ENCODE data around the gene TBC1D22A. TPM values are rescaled to one million over a fixed set of nuclear protein-coding genes. Genes with fewer than 3 reads are reported as not detected.

The TBC1D22A gene
- total RNA-seq, 2 experiments from 2014 or later, result 22.3 to 43.9 TPM

- H3K36me3 ChIP-seq (ENCODE audit: insufficient read depth, low read length), result peaks cover 8% of the 10 kb centered on the region; the same call in 1 of the 2 replicates
- H2AFZ ChIP-seq (ENCODE audit: low read length), result no peak overlapping the region
- H3K27ac ChIP-seq (ENCODE audit: low read depth, low read length, poor library complexity, severe bottlenecking), result no peak overlapping the region
- no peak overlapping the region for H3K4me3 ChIP-seq (ENCODE audit: low read depth, low read length, poor library complexity, severe bottlenecking)
- H4K20me1 ChIP-seq (ENCODE audit: insufficient read depth, low read length), result no peaks in the 10 kb centered on the region
- intact Hi-C loops (cut with micrococcal nuclease; ENCODE audit: unreplicated experiment), result no loop called here
- H3K9me3 ChIP-seq (ENCODE audit: low read length), result no peaks in the 10 kb centered on the region
- H3K79me2 ChIP-seq (ENCODE audit: insufficient read depth, low read depth, low read length), result no peaks in the 10 kb centered on the region
- no TSS peak for BruUV-seq (replicated peaks)
- ChIA-PET CTCF (ENCODE audit: unreplicated experiment) (no interaction called here), POLR2A (no interaction called here)
- DNase-seq (ENCODE audit: low spot score), result no peak
- no peaks in the 10 kb centered on the region for H3K9me2 ChIP-seq (ENCODE audit: insufficient read depth, low read length)
- H3K4me2 ChIP-seq (ENCODE audit: low read length), result no peak overlapping the region
- no peak for TF ChIP-seq EZH2phosphoT487 (IDR thresholded peaks at IDR 0.05; ENCODE audit: borderline replicate concordance, low read depth, low read length)
- TF ChIP-seq CTCF (conservative IDR thresholded peaks at IDR 0.05; ENCODE audit: low read length), result no peak
- no peaks in the 10 kb centered on the region for H3K4me1 ChIP-seq (ENCODE audit: insufficient read depth, low read length, poor library complexity, severe bottlenecking)
Observed at GRCh38 chr22:46983046-46983445, 220.6 kb downstream of the TBC1D22A start.

GRCh38 chr22:46984751-46985506 is 222.5 kb downstream of the TBC1D22A start:
- TF ChIP-seq CTCF (conservative IDR thresholded peaks at IDR 0.05; ENCODE audit: low read length), result no peak
- no peak for TF ChIP-seq EZH2phosphoT487 (IDR thresholded peaks at IDR 0.05; ENCODE audit: borderline replicate concordance, low read depth, low read length)
- ChIA-PET POLR2A (no interaction called here), CTCF (ENCODE audit: unreplicated experiment) (no interaction called here)
- intact Hi-C loops (cut with micrococcal nuclease; ENCODE audit: unreplicated experiment), result no loop called here
- no TSS peak for BruUV-seq (replicated peaks)
- DNase-seq (ENCODE audit: low spot score), result no peak
- Histone ChIP-seq H3K4me2 (ENCODE audit: low read length) (no peak overlapping the region), H4K20me1 (ENCODE audit: insufficient read depth, low read length) (no peaks in the 10 kb centered on the region), H3K4me1 (ENCODE audit: insufficient read depth, low read length, poor library complexity, severe bottlenecking) (no peaks in the 10 kb centered on the region), H3K27ac (ENCODE audit: low read depth, low read length, poor library complexity, severe bottlenecking) (no peak overlapping the region), H3K9me3 (ENCODE audit: low read length) (no peaks in the 10 kb centered on the region), H3K36me3 (ENCODE audit: insufficient read depth, low read length) (peaks cover under 1% of the 10 kb centered on the region; the same call in 1 of the 2 replicates), H3K9me2 (ENCODE audit: insufficient read depth, low read length) (no peaks in the 10 kb centered on the region), H2AFZ (ENCODE audit: low read length) (no peak overlapping the region), H3K4me3 (ENCODE audit: low read depth, low read length, poor library complexity, severe bottlenecking) (no peak overlapping the region), H3K79me2 (ENCODE audit: insufficient read depth, low read depth, low read length) (no peaks in the 10 kb centered on the region)

GRCh38 chr22:46985507-46985882 is 223.0 kb downstream of the TBC1D22A start:
- POLR2A ChIA-PET, result no interaction called here
- H3K9me3 ChIP-seq (ENCODE audit: low read length), result no peaks in the 10 kb centered on the region
- TF ChIP-seq CTCF (conservative IDR thresholded peaks at IDR 0.05; ENCODE audit: low read length) (0 out of 2 replicates have a peak, but pooled peaks have one; percentile 17), EZH2phosphoT487 (IDR thresholded peaks at IDR 0.05; ENCODE audit: borderline replicate concordance, low read depth, low read length) (no peak)
- CTCF ChIA-PET (ENCODE audit: unreplicated experiment), result no interaction called here
- no peak for DNase-seq (ENCODE audit: low spot score)
- H4K20me1 ChIP-seq (ENCODE audit: insufficient read depth, low read length), result no peaks in the 10 kb centered on the region
- no peak overlapping the region for H3K27ac ChIP-seq (ENCODE audit: low read depth, low read length, poor library complexity, severe bottlenecking)
- no peaks in the 10 kb centered on the region for H3K9me2 ChIP-seq (ENCODE audit: insufficient read depth, low read length)
- H2AFZ ChIP-seq (ENCODE audit: low read length), result no peak overlapping the region
- H3K79me2 ChIP-seq (ENCODE audit: insufficient read depth, low read depth, low read length), result no peaks in the 10 kb centered on the region
- no peak overlapping the region for H3K4me3 ChIP-seq (ENCODE audit: low read depth, low read length, poor library complexity, severe bottlenecking)
- 0 out of 2 replicates have a peak, but pooled peaks cover 4% of the 10 kb centered on the region for H3K36me3 ChIP-seq (ENCODE audit: insufficient read depth, low read length)
- no peak overlapping the region for H3K4me2 ChIP-seq (ENCODE audit: low read length)
- intact Hi-C loops (cut with micrococcal nuclease; ENCODE audit: unreplicated experiment), result no loop called here
- no peaks in the 10 kb centered on the region for H3K4me1 ChIP-seq (ENCODE audit: insufficient read depth, low read length, poor library complexity, severe bottlenecking)
- BruUV-seq (replicated peaks), result no TSS peak

Measured in OCI-LY7 (cell line).